RWPE1 (cell line): ENCODE results near the gene ABCF1.

Source experiments
- CTCF ChIA-PET: fragments of 350-600 bp; sonication (Branson Sonifier 250); formaldehyde crosslinking; extraction: SDS; loops from one replicate; lab custom pipeline; 2021; lab: Yijun Ruan, JAX
- POLR2A ChIA-PET: fragments of 400-600 bp; formaldehyde crosslinking; extraction: SDS; loops from one replicate; lab custom pipeline; 2020; ENCODE audit warnings: antibody characterized with exemption; ENCODE audit not compliant: low non-redundant PET; lab: Yijun Ruan, JAX
- DNase-seq: peaks from one replicate; pipeline ENCODE4 v3.0.0; 2012; ENCODE audit warnings: low spot score
- H3K27ac ChIP-seq: fragments of 450-650 bp; 2 replicates; pipeline ENCODE4 v1.5.1; 2017
- TF ChIP-seq, protein P1 (sequence below): fragments of 450-650 bp; conservative IDR thresholded peaks from 2 replicates; pipeline ENCODE4 v1.5.1; 2017; ENCODE audit warnings: low read depth, mild to moderate bottlenecking

ABCF1 gene

DNA sequence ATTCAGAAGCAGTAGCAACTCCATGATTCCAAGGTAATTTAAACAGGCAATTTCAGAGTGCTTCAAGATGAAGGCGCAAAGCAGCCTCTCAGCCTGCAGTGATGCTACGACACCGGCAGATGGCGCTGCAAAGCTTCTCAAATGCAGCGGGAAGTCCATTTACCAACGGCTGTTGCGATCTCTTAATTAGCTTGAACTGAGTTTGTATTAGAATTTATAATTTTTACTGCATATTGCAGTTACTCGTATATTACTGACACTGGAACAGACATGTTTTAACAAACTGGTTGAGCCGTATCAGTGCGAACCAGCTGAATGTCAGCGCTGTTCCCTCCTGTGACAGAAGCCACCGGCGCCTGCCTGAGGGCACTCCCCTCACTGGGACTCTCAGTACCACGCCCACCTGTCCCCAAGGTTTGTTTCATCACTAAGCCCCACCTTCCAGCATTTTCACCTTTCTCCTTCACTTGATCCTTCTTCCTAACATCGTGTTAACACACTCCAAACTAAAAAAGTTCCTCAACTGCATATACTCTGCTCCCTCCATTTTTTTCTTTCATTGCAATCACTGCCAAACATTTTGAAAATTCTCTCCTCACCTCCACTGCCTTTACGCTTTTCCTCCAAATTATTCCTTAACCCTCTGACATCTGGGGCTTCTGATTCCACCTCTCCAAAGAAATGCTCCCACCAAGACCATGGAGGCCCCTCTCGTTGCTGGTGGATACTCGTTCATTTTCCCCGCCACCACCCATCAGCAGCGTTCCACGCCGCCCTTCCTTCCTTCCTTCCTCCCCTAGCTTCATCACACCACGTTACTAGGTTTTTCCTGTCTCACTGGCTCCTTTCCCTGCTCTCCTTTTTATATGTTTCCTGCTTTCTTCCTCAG is 29.5 kb upstream of the ABCF1 start:
- ChIA-PET CTCF (interaction anchor here (0.6 to 2.3 kb wide), 24 partner anchors 10 to 1400 kb away, joined by 3 to 25 read pairs (median 4); no protein-coding TSS in a partner anchor), POLR2A (no interaction called here)
- no peak overlapping the region for H3K27ac ChIP-seq
- DNase-seq = peak; percentile 62
- TF ChIP-seq, protein P1, sequence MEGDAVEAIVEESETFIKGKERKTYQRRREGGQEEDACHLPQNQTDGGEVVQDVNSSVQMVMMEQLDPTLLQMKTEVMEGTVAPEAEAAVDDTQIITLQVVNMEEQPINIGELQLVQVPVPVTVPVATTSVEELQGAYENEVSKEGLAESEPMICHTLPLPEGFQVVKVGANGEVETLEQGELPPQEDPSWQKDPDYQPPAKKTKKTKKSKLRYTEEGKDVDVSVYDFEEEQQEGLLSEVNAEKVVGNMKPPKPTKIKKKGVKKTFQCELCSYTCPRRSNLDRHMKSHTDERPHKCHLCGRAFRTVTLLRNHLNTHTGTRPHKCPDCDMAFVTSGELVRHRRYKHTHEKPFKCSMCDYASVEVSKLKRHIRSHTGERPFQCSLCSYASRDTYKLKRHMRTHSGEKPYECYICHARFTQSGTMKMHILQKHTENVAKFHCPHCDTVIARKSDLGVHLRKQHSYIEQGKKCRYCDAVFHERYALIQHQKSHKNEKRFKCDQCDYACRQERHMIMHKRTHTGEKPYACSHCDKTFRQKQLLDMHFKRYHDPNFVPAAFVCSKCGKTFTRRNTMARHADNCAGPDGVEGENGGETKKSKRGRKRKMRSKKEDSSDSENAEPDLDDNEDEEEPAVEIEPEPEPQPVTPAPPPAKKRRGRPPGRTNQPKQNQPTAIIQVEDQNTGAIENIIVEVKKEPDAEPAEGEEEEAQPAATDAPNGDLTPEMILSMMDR = peak; percentile 97

GRCh38 chr6:30542404-30542725 is 28.9 kb upstream of the ABCF1 start:
- ChIA-PET CTCF (interaction anchor here (0.6 to 1.1 kb wide), 2 partner anchors 31 to 538 kb away, joined by 3 to 4 read pairs; no protein-coding TSS in a partner anchor), POLR2A (no interaction called here)
- TF ChIP-seq, protein P1 = no peak
- DNase-seq = no peak
- H3K27ac ChIP-seq = no peak overlapping the region

GRCh38 chr6:30542915-30543314 is 28.3 kb upstream of the ABCF1 start:
- CTCF ChIA-PET = interaction anchor here (1.1 to 3.2 kb wide), 4 partner anchors 9 to 537 kb away, joined by 3 to 39 read pairs (median 4); no protein-coding TSS in a partner anchor
- POLR2A ChIA-PET = no interaction called here
- TF ChIP-seq, protein P1 = no peak
- no peak for DNase-seq
- no peak overlapping the region for H3K27ac ChIP-seq

- ChIA-PET CTCF (interaction anchor here (0.6 to 3.2 kb wide), 11 partner anchors 8 to 415 kb away, joined by 3 to 39 read pairs (median 5); no protein-coding TSS in a partner anchor), POLR2A (no interaction called here)
These were observed 27.4 kb upstream of the ABCF1 start for GRCh38 chr6:30543821-30544220.

GRCh38 chr6:30544666-30545272 is 26.5 kb upstream of the ABCF1 start:
- CTCF ChIA-PET = interaction anchor here (0.5 to 3.2 kb wide), 22 partner anchors 9 to 535 kb away, joined by 3 to 39 read pairs (median 5); partner anchors contain the start of gene GNL1
- DNase-seq = peak; percentile 66
- TF ChIP-seq, protein P1 = peak; percentile 83
- H3K27ac ChIP-seq = no peak overlapping the region
- POLR2A ChIA-PET = no interaction called here

More at GRCh38 chr6:30543821-30544220, 27.4 kb upstream of the ABCF1 start:
- TF ChIP-seq, protein P1 = no peak
- DNase-seq = no peak
- H3K27ac ChIP-seq = no peak overlapping the region

DNA sequence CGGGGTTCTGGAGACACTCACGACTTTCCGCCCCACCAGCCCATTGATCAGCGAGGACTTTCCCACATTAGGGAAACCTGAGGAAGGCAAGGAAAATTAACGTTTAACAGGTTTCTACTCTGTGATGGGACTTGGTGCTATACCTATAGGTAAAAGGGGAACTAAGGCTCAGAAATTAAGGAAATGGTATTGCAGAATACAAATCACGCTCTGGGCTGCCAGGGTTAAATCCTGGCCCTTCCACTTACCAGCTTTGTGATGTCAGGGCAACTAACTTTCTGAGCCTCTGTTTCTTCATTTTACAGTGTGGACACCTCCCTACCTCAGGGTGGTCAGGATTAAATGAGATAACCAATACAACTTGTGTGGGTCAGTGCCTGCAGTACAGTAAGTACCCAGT is 23.8 kb upstream of the ABCF1 start:
- no peak overlapping the region; the same call in 1 of the 2 replicates for H3K27ac ChIP-seq
- POLR2A ChIA-PET = no interaction called here
- CTCF ChIA-PET = no interaction called here
- DNase-seq = no peak
- TF ChIP-seq, protein P1 = no peak
